HG02943 (cell line): ENCODE results near the gene SZRD1.

Experiments
- ATAC-seq: cut with Tn5 transposase; IDR thresholded peaks from one replicate; pipeline ENCODE4 v1.9.1; 2021; ENCODE audit warnings: mild to moderate bottlenecking, low read depth, moderate library complexity; ENCODE audit not compliant: unreplicated experiment

SZRD1 gene

GRCh38 chr1:16434501-16434900 is 67.5 kb downstream of the SZRD1 start:
- ATAC-seq: no peak

- no peak for ATAC-seq
These were observed 70.0 kb downstream of the SZRD1 start, which contains the start of gene SPATA21 for GRCh38 chr1:16436946-16437474. SPATA21 (minus strand) TSS chr1:16437424; CDS start chr1:16431371, 6,053 bp downstream.

- ATAC-seq: no peak
These were observed 71.5 kb downstream of the SZRD1 start for GRCh38 chr1:16438516-16438915.

- no peak for ATAC-seq
These were observed 71.9 kb downstream of the SZRD1 start for GRCh38 chr1:16438924-16439323.

GRCh38 chr1:16440131-16440469 is 73.1 kb downstream of the SZRD1 start:
- ATAC-seq: peak; percentile 27

GRCh38 chr1:16440470-16441281 is 73.6 kb downstream of the SZRD1 start, which contains the start of gene NECAP2:
NECAP2 (plus strand) TSS chr1:16440724; CDS start chr1:16440762, 38 bp downstream.
- ATAC-seq: peak; percentile 75

- no peak for ATAC-seq
These were observed 74.2 kb downstream of the SZRD1 start for GRCh38 chr1:16441282-16441665.

GRCh38 chr1:16442265-16442664 is 75.2 kb downstream of the SZRD1 start:
- ATAC-seq: no peak

- no peak for ATAC-seq
These were observed 75.9 kb downstream of the SZRD1 start for GRCh38 chr1:16442941-16443340.

GRCh38 chr1:16443975-16444770 is 77.1 kb downstream of the SZRD1 start:
- no peak for ATAC-seq

GRCh38 chr1:16445052-16445451 is 78.0 kb downstream of the SZRD1 start:
- no peak for ATAC-seq

GRCh38 chr1:16446116-16446515 is 79.1 kb downstream of the SZRD1 start:
- no peak for ATAC-seq

- ATAC-seq: no peak
These were observed 80.6 kb downstream of the SZRD1 start for GRCh38 chr1:16447641-16448040.
